Transverse colon (tissue), 3 donors: Measurements from ENCODE around the gene SP110.

Experiments
- EP300 ChIP-seq: sonication (generic); formaldehyde crosslinking; IDR thresholded peaks from one replicate; pipeline ENCODE4 v1.6.1; 2017; ENCODE audit warnings: antibody characterized with exemption, low read depth
- POLR2A ChIP-seq: fragments of 450-650 bp; IDR thresholded peaks from one replicate; pipeline ENCODE4 v1.6.1; 2016; ENCODE audit warnings: antibody characterized with exemption, mild to moderate bottlenecking, moderate library complexity
- TF ChIP-seq, protein P1 (sequence below), 5 experiments: fragments of 200-600 bp in 3 of 5; fragments of 450-650 bp in 2 of 5; sonication (generic) in 3 of 5; IDR thresholded peaks; 1 replicate in 2 of 5; 2 replicates in 3 of 5; pipeline ENCODE4 v1.5.1; 2016 to 2017; ENCODE audit warnings: antibody characterized with exemption in 5 of 5, inconsistent platforms in 3 of 5, mild to moderate bottlenecking in 2 of 5, moderate library complexity in 1 of 5

GRCh38 chr2:230244211-230244610, 24.4 kb upstream of the SP110 start:
- TF ChIP-seq POLR2A: no peak
- TF ChIP-seq, protein P1, sequence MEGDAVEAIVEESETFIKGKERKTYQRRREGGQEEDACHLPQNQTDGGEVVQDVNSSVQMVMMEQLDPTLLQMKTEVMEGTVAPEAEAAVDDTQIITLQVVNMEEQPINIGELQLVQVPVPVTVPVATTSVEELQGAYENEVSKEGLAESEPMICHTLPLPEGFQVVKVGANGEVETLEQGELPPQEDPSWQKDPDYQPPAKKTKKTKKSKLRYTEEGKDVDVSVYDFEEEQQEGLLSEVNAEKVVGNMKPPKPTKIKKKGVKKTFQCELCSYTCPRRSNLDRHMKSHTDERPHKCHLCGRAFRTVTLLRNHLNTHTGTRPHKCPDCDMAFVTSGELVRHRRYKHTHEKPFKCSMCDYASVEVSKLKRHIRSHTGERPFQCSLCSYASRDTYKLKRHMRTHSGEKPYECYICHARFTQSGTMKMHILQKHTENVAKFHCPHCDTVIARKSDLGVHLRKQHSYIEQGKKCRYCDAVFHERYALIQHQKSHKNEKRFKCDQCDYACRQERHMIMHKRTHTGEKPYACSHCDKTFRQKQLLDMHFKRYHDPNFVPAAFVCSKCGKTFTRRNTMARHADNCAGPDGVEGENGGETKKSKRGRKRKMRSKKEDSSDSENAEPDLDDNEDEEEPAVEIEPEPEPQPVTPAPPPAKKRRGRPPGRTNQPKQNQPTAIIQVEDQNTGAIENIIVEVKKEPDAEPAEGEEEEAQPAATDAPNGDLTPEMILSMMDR (IDR thresholded peaks at IDR 0.05): no peak
- TF ChIP-seq EP300: no peak
